Vagina (tissue), 2 donors: ENCODE data around the gene PCGF3. TPM values are rescaled to one million over a fixed set of nuclear protein-coding genes. Genes with fewer than 3 reads are reported as not detected.
"Not testable (repeated sequence)": the region's sequence is repeated elsewhere in the genome, so short reads cannot be mapped to it uniquely, and the experiment has no call there.

ENCODE experiments used
- DNase-seq, 2 donors: peaks; one replicate each; pipeline ENCODE4 v3.0.0-alpha.2; 2017; ENCODE audit errors: extremely low spot score in 2 of 2
- H3K27ac ChIP-seq: fragments of 200-600 bp; sonication (generic); one replicate; pipeline ENCODE4 v1.5.1; 2019
- H3K27me3 ChIP-seq: fragments of 200-600 bp; sonication (generic); one replicate; pipeline ENCODE4 v1.5.1; 2019
- H3K36me3 ChIP-seq, 2 donors: fragments of 200-600 bp; sonication (generic); one replicate each; pipeline ENCODE4 v1.5.1; 2017 to 2019
- H3K4me1 ChIP-seq: fragments of 200-600 bp; sonication (generic); one replicate; pipeline ENCODE4 v1.5.1; 2019
- H3K4me3 ChIP-seq, 2 donors: fragments of 200-600 bp; sonication (generic); 1 replicate in 1 of 2; 2 replicates in 1 of 2; pipeline ENCODE4 v1.5.1; 2016 to 2019
- H3K9me3 ChIP-seq: fragments of 200-600 bp; sonication (generic); one replicate; pipeline ENCODE4 v1.5.1; 2019
- CTCF ChIP-seq, 3 experiments: fragments of 450-650 bp in 2 of 3; fragments of 200-600 bp in 1 of 3; sonication (generic) in 1 of 3; IDR thresholded peaks; one replicate each; pipeline ENCODE4 v1.5.1; 2017 to 2019; ENCODE audit warnings: antibody characterized with exemption in 3 of 3, mild to moderate bottlenecking in 2 of 3, moderate library complexity in 2 of 3
- POLR2A ChIP-seq, 2 donors: fragments of 450-650 bp; IDR thresholded peaks; one replicate each; pipeline ENCODE4 v1.6.1; 2017; ENCODE audit warnings: antibody characterized with exemption in 2 of 2, mild to moderate bottlenecking in 2 of 2, moderate library complexity in 2 of 2
- POLR2AphosphoS5 ChIP-seq, 2 donors: sonication (generic); formaldehyde crosslinking; IDR thresholded peaks; one replicate each; pipeline ENCODE4 v1.9.0; 2017; ENCODE audit warnings: antibody characterized with exemption in 2 of 2, mild to moderate bottlenecking in 2 of 2, low read depth in 1 of 2; ENCODE audit not compliant: insufficient read depth in 1 of 2
- intact Hi-C: fragments of 100-400 bp; cut with DNase I; formaldehyde crosslinking; loops from one replicate; pipeline ENCODE4 v1.15.1; 2023
- total RNA-seq: library from RNA; depleted of rRNA; stranded (reverse); fragments of >200 nt; gene quantifications from one replicate; pipeline ENCODE4 v1.2.3, GENCODE V29; 2016

PCGF3 gene
- total RNA-seq, 1 donor from 2014 or later = 64.8 TPM

- Histone ChIP-seq H3K9me3 (no peaks in the 10 kb centered on the region), H3K4me3 (no peak overlapping the region), H3K4me1 (no peaks in the 10 kb centered on the region), H3K27ac (no peak overlapping the region), H3K27me3 (no peaks in the 10 kb centered on the region), H3K36me3 (peaks cover 0 to 65% of the 10 kb centered on the region in 2 donors)
- no peak for DNase-seq
- intact Hi-C loops = no loop called here
- TF ChIP-seq POLR2AphosphoS5 (IDR thresholded peaks at IDR 0.05; ENCODE audit: insufficient read depth in 1 of 2, low read depth in 1 of 2) (no peak), CTCF (IDR thresholded peaks at IDR 0.05) (no peak), POLR2A (IDR thresholded peaks at IDR 0.05) (no peak)
Observed at GRCh38 chr4:732911-733630, 27.4 kb downstream of the PCGF3 start.

GRCh38 chr4:733631-733980 is 28.0 kb downstream of the PCGF3 start:
- no peaks in the 10 kb centered on the region for H3K9me3 ChIP-seq
- intact Hi-C loops = no loop called here
- no peak for DNase-seq
- TF ChIP-seq POLR2AphosphoS5 (IDR thresholded peaks at IDR 0.05; ENCODE audit: insufficient read depth in 1 of 2, low read depth in 1 of 2) = no peak
- TF ChIP-seq CTCF (IDR thresholded peaks at IDR 0.05) = no peak
- TF ChIP-seq POLR2A (IDR thresholded peaks at IDR 0.05) = no peak
- no peaks in the 10 kb centered on the region for H3K4me1 ChIP-seq
- H3K36me3 ChIP-seq = peaks cover 0 to 68% of the 10 kb centered on the region in 2 donors
- no peak overlapping the region for H3K4me3 ChIP-seq
- no peak overlapping the region for H3K27ac ChIP-seq
- H3K27me3 ChIP-seq = no peaks in the 10 kb centered on the region

GRCh38 chr4:734075-734474 is 28.4 kb downstream of the PCGF3 start:
- Histone ChIP-seq H3K27me3 (no peaks in the 10 kb centered on the region), H3K9me3 (no peaks in the 10 kb centered on the region), H3K27ac (no peak overlapping the region), H3K36me3 (peaks cover 0 to 68% of the 10 kb centered on the region in 2 donors), H3K4me1 (no peaks in the 10 kb centered on the region), H3K4me3 (no peak overlapping the region)
- TF ChIP-seq CTCF (IDR thresholded peaks at IDR 0.05) = no peak
- TF ChIP-seq POLR2AphosphoS5 (IDR thresholded peaks at IDR 0.05; ENCODE audit: insufficient read depth in 1 of 2, low read depth in 1 of 2) = no peak
- TF ChIP-seq POLR2A (IDR thresholded peaks at IDR 0.05) = no peak
- no peak for DNase-seq
- intact Hi-C loops = no loop called here

GRCh38 chr4:734951-735350 is 29.3 kb downstream of the PCGF3 start:
- no peak for DNase-seq
- no peak overlapping the region for H3K27ac ChIP-seq
- no peaks in the 10 kb centered on the region for H3K4me1 ChIP-seq
- no peaks in the 10 kb centered on the region for H3K27me3 ChIP-seq
- H3K36me3 ChIP-seq = peaks cover 0 to 77% of the 10 kb centered on the region in 2 donors
- intact Hi-C loops = no loop called here
- TF ChIP-seq POLR2A (IDR thresholded peaks at IDR 0.05) (no peak), POLR2AphosphoS5 (IDR thresholded peaks at IDR 0.05; ENCODE audit: insufficient read depth in 1 of 2, low read depth in 1 of 2) (no peak), CTCF (IDR thresholded peaks at IDR 0.05) (no peak)
- H3K9me3 ChIP-seq = no peaks in the 10 kb centered on the region
- H3K4me3 ChIP-seq = no peak overlapping the region

GRCh38 chr4:735583-735982 is 30.0 kb downstream of the PCGF3 start:
- intact Hi-C loops = no loop called here
- H3K9me3 ChIP-seq = no peaks in the 10 kb centered on the region
- H3K36me3 ChIP-seq = peaks cover 0 to 80% of the 10 kb centered on the region in 2 donors
- H3K27ac ChIP-seq = no peak overlapping the region
- no peak overlapping the region for H3K4me3 ChIP-seq
- no peak for TF ChIP-seq POLR2A (IDR thresholded peaks at IDR 0.05)
- TF ChIP-seq CTCF (IDR thresholded peaks at IDR 0.05) = no peak
- TF ChIP-seq POLR2AphosphoS5 (IDR thresholded peaks at IDR 0.05; ENCODE audit: insufficient read depth in 1 of 2, low read depth in 1 of 2) = no peak
- DNase-seq = no peak
- H3K27me3 ChIP-seq = no peaks in the 10 kb centered on the region
- no peaks in the 10 kb centered on the region for H3K4me1 ChIP-seq

GRCh38 chr4:736561-736960 is 30.9 kb downstream of the PCGF3 start:
- DNase-seq, H3K27me3 ChIP-seq, H3K4me3 ChIP-seq, H3K9me3 ChIP-seq, intact Hi-C loops, H3K4me1 ChIP-seq, H3K27ac ChIP-seq: not testable (repeated sequence)
- peaks cover 0 to 77% of the 10 kb centered on the region in 2 donors for H3K36me3 ChIP-seq
